SK-N-SH treated with all-trans-retinoic acid at 6 μM for 48 hours (cell line): Measurements from ENCODE around the gene ISG15.

Source experiments
- ATAC-seq: fragments of 200-7000 bp; cut with Tn5 transposase; 3 replicates; pipeline ENCODE4 v1.9.1; 2020; ENCODE audit warnings: mild to moderate bottlenecking, moderate library complexity
- ARNTL ChIP-seq: fragments of 450-650 bp; formaldehyde crosslinking; IDR thresholded peaks from 2 replicates; pipeline ENCODE4 v1.5.0; 2020; ENCODE audit warnings: low read depth, mild to moderate bottlenecking, moderate library complexity, borderline replicate concordance
- CREB5 ChIP-seq: fragments of 250-450 bp; sonication (Bioruptor Pico); IDR thresholded peaks from 2 replicates; pipeline ENCODE4 v1.5.1; 2020; ENCODE audit warnings: low read depth, mild to moderate bottlenecking, moderate library complexity
- CSDC2 ChIP-seq: fragments of 250-450 bp; sonication (Bioruptor Pico); IDR thresholded peaks from 2 replicates; pipeline ENCODE4 v1.5.0; 2020; ENCODE audit warnings: mild to moderate bottlenecking, moderate library complexity
- CSRNP3 ChIP-seq: fragments of 250-450 bp; sonication (Bioruptor Pico); IDR thresholded peaks from 2 replicates; pipeline ENCODE4 v1.5.1; 2021; ENCODE audit warnings: mild to moderate bottlenecking, moderate library complexity
- ESRRG ChIP-seq: fragments of 250-450 bp; sonication (Bioruptor Pico); IDR thresholded peaks from 2 replicates; pipeline ENCODE4 v1.6.1; 2021; ENCODE audit warnings: mild to moderate bottlenecking
- GLIS3 ChIP-seq: fragments of 250-450 bp; sonication (Bioruptor Pico); IDR thresholded peaks from 2 replicates; pipeline ENCODE4 v1.5.0; 2020; ENCODE audit warnings: mild to moderate bottlenecking, moderate library complexity
- ISL1 ChIP-seq: fragments of 250-450 bp; sonication (Bioruptor Pico); IDR thresholded peaks from 2 replicates; pipeline ENCODE4 v2.1.2; 2022; ENCODE audit warnings: mild to moderate bottlenecking, moderate library complexity
- OSR1 ChIP-seq: fragments of 250-450 bp; sonication (Bioruptor Pico); IDR thresholded peaks from 2 replicates; pipeline ENCODE4 v1.8.0; 2022; ENCODE audit warnings: moderate library complexity, mild to moderate bottlenecking, inconsistent platforms
- PATZ1 ChIP-seq: fragments of 250-450 bp; sonication (Bioruptor Pico); IDR thresholded peaks from 2 replicates; pipeline ENCODE4 v1.8.0; 2020; ENCODE audit warnings: mild to moderate bottlenecking, moderate library complexity, borderline replicate concordance
- POU6F1 ChIP-seq: fragments of 250-450 bp; sonication (Bioruptor Pico); IDR thresholded peaks from 2 replicates; pipeline ENCODE4 v1.8.0; 2021; ENCODE audit warnings: low read depth, mild to moderate bottlenecking, moderate library complexity, borderline replicate concordance
- RARB ChIP-seq: fragments of 250-450 bp; sonication (Bioruptor Pico); IDR thresholded peaks from 2 replicates; pipeline ENCODE4 v1.8.0; 2021; ENCODE audit warnings: mild to moderate bottlenecking, moderate library complexity
- SNAI2 ChIP-seq: fragments of 250-450 bp; sonication (Bioruptor Pico); IDR thresholded peaks from 2 replicates; pipeline ENCODE4 v1.5.0; 2020; ENCODE audit warnings: mild to moderate bottlenecking, moderate library complexity
- TCF4 ChIP-seq: fragments of 250-450 bp; sonication (Bioruptor Pico); IDR thresholded peaks from 2 replicates; pipeline ENCODE4 v1.8.0; 2021; ENCODE audit warnings: mild to moderate bottlenecking, moderate library complexity, borderline replicate concordance
- TOX ChIP-seq: fragments of 250-450 bp; sonication (Bioruptor Pico); IDR thresholded peaks from 2 replicates; pipeline ENCODE4 v1.8.0; 2021; ENCODE audit warnings: mild to moderate bottlenecking, moderate library complexity, borderline replicate concordance
- TSHZ2 ChIP-seq: fragments of 250-450 bp; sonication (Bioruptor Pico); IDR thresholded peaks from 2 replicates; pipeline ENCODE4 v1.5.0; 2020; ENCODE audit warnings: mild to moderate bottlenecking, moderate library complexity
- ZC3H10 ChIP-seq: fragments of 250-450 bp; sonication (Bioruptor Pico); IDR thresholded peaks from 2 replicates; pipeline ENCODE4 v1.5.1; 2021; ENCODE audit warnings: mild to moderate bottlenecking, moderate library complexity
- ZFP3 ChIP-seq: fragments of 250-450 bp; sonication (Bioruptor Pico); IDR thresholded peaks from 2 replicates; pipeline ENCODE4 v1.5.0; 2020; ENCODE audit warnings: mild to moderate bottlenecking, moderate library complexity
- ZFP30 ChIP-seq: fragments of 450-650 bp; formaldehyde crosslinking; IDR thresholded peaks from 2 replicates; pipeline ENCODE4 v1.5.0; 2022; ENCODE audit warnings: mild to moderate bottlenecking, moderate library complexity
- ZNF565 ChIP-seq: fragments of 450-650 bp; formaldehyde crosslinking; conservative IDR thresholded peaks from 2 replicates; pipeline ENCODE4 v1.5.0; 2020; ENCODE audit warnings: low read depth, mild to moderate bottlenecking, moderate library complexity
- ZNF70 ChIP-seq: fragments of 450-650 bp; formaldehyde crosslinking; IDR thresholded peaks from 2 replicates; pipeline ENCODE4 v1.5.0; 2020; ENCODE audit warnings: mild to moderate bottlenecking, moderate library complexity
- ZNF8 ChIP-seq: fragments of 450-650 bp; formaldehyde crosslinking; IDR thresholded peaks from 2 replicates; pipeline ENCODE4 v1.5.0; 2020; ENCODE audit warnings: mild to moderate bottlenecking, moderate library complexity

Gene ISG15

GRCh38 chr1:964691-965525 lies 48.4 kb upstream of the ISG15 start:
- TF ChIP-seq ZC3H10 (CRISPR knock-in tag) (no peak), CSDC2 (CRISPR knock-in tag) (no peak), GLIS3 (CRISPR knock-in tag) (no peak), RARB (CRISPR knock-in tag) (no peak), ISL1 (no peak), ESRRG (CRISPR knock-in tag) (no peak), SNAI2 (CRISPR knock-in tag) (no peak), CSRNP3 (CRISPR knock-in tag) (no peak), ZNF8 (no peak)
- no peak for ATAC-seq

GRCh38 chr1:965526-966134 lies 47.7 kb upstream of the ISG15 start:
- no peak for ATAC-seq
- TF ChIP-seq PATZ1 (CRISPR knock-in tag) (no peak), ZNF8 (no peak), ZFP3 (CRISPR knock-in tag) (no peak), TSHZ2 (CRISPR knock-in tag) (no peak), ZFP30 (CRISPR knock-in tag) (no peak), OSR1 (CRISPR knock-in tag) (no peak), ISL1 (no peak), ZNF565 (no peak), SNAI2 (CRISPR knock-in tag) (no peak), CREB5 (CRISPR knock-in tag) (no peak), ESRRG (CRISPR knock-in tag) (no peak), TCF4 (CRISPR knock-in tag) (no peak), ARNTL (CRISPR knock-in tag) (no peak), GLIS3 (CRISPR knock-in tag) (no peak), POU6F1 (no peak), ZNF70 (CRISPR knock-in tag) (no peak)

GRCh38 chr1:966135-966703 lies 47.1 kb upstream of the ISG15 start, which contains the start of gene PLEKHN1:
Gene PLEKHN1, plus strand, starts transcription at chr1:966482. Its CDS starts 50 bp downstream, at chr1:966532.
- no peak for ATAC-seq
- TF ChIP-seq TCF4 (CRISPR knock-in tag) = no peak
- TF ChIP-seq SNAI2 (CRISPR knock-in tag) = no peak
- TF ChIP-seq ZNF565 = no peak
- no peak for TF ChIP-seq CREB5 (CRISPR knock-in tag)
- TF ChIP-seq GLIS3 (CRISPR knock-in tag) = no peak
- TF ChIP-seq ZFP3 (CRISPR knock-in tag) = no peak
- no peak for TF ChIP-seq ZFP30 (CRISPR knock-in tag)
- no peak for TF ChIP-seq OSR1 (CRISPR knock-in tag)
- TF ChIP-seq ESRRG (CRISPR knock-in tag) = no peak
- no peak for TF ChIP-seq ISL1
- TF ChIP-seq TOX (CRISPR knock-in tag) = no peak
- TF ChIP-seq TSHZ2 (CRISPR knock-in tag) = no peak
